ENCODE data around the gene TEF.

Gene TEF

DNA sequence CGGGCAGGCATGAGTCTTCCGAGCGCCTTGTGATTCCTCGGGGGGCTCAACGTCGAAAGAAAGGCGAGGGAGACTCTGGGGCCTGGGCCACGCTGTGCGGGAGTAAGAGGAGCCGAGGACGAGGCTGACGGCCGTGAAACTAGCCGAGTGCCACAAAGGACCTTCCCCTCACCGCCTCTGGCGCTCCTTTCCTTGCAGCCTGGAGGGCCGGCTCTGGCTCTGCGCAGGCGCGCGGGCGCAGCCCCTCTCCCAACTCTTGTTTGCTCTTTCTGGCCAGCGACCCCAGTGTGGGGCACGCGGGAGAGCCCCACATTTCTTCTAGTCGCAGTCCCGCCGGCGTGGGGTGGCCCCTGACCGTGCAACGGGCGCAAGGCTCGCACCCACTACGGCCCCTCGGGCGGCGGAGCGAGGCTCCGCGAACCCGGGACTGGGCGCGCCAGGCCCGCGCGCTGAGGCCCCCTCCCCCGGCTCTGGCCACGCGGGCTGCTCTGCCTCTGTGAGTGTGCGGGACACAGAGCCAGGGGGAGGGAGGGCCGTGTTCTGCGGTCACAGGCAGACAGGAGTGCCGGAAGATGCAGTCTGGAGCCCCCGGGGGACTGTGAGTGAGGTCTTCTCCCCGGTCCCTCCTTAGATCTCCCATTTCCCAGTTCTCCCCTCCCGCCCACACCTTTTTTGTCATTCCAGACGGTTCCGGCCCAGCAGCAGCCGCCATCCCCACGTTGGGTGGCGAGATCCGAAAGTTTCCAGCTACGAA is 65.9 kb downstream of the TEF start:
- DNase-seq (ENCODE audit: low spot score) = peak; percentile 76

DNA sequence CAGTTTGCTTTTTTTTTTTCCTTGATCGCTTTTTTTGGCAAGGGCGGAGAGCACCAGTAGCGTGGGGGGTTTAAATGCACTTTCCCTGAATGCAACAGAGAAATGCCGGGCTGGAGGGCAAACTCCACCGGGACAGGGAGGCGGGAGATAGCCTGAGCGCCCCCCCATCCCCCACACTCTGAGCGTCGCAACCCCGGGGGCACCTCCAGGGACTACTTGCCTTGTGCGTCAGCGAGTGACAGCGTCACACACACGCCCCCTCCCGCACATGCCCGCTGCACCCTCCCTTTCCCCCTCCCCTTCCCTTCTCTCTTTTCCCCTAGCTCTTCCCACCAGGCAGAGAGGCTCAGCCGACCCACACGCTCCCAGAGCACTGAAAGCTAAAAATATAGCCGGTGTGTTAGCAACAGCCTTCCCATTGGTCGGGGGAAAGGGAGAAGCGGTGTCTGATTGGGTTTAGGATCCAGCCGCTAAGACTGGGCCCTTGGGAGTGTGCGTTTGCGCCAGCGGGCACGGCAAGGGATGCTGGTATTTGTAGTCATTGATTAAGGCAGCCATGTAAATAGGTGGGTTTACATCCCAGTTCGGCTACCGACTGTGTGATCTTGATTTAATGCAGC is 66.6 kb downstream of the TEF start:
- DNase-seq (ENCODE audit: low spot score) = peak; percentile 100

Small RNAs within 50 kb of the gene (small RNA-seq; reads per million reads assigned to genes)
- 0 reads per million in 2 experiments for gene RNU6-495P
